Sigmoid colon (tissue), 4 donors: ENCODE results near the gene NCOR1.

Source experiments
- EP300 ChIP-seq, 4 donors: sonication (generic); formaldehyde crosslinking; IDR thresholded peaks; one replicate each; pipeline ENCODE4 v1.6.1; 2017; ENCODE audit warnings: antibody characterized with exemption in 4 of 4
- POLR2A ChIP-seq, 2 donors: fragments of 450-650 bp; IDR thresholded peaks; one replicate each; pipeline ENCODE4 v1.6.1; 2016; ENCODE audit warnings: antibody characterized with exemption in 2 of 2, mild to moderate bottlenecking in 2 of 2, moderate library complexity in 2 of 2
- POLR2AphosphoS5 ChIP-seq, 4 donors: sonication (generic); formaldehyde crosslinking; IDR thresholded peaks; one replicate each; pipeline ENCODE4 v1.6.1; 2017; ENCODE audit warnings: antibody characterized with exemption in 4 of 4
- TF ChIP-seq, protein P1 (sequence below), 4 experiments: fragments of 450-650 bp in 3 of 4; fragments of 200-600 bp in 1 of 4; IDR thresholded peaks; one replicate each; pipeline ENCODE4 v1.5.1; 2016 to 2019; ENCODE audit warnings: antibody characterized with exemption in 4 of 4, mild to moderate bottlenecking in 3 of 4, moderate library complexity in 2 of 4

DNA sequence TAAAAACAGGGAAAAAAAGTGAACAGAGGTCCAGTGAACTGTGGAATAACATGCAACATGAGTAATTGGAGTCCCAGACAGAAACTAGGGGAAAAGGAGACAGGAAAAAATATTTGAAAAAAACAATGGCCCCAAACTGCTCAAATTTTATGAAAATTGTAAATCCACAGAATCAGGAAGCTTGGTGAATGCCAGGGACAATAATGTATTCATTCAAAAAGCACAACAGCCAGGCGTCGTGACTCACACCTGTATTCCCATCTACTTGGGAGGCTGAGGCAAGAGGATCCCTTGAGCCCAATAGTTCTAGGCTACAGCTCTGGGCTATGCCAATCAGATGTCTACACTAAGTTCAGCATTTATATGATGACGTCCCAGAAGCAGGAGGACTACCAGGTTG is 23.7 kb downstream of the NCOR1 start:
- no peak for TF ChIP-seq EP300 (IDR thresholded peaks at IDR 0.05)
- no peak for TF ChIP-seq POLR2AphosphoS5 (IDR thresholded peaks at IDR 0.05)
- TF ChIP-seq, protein P1, sequence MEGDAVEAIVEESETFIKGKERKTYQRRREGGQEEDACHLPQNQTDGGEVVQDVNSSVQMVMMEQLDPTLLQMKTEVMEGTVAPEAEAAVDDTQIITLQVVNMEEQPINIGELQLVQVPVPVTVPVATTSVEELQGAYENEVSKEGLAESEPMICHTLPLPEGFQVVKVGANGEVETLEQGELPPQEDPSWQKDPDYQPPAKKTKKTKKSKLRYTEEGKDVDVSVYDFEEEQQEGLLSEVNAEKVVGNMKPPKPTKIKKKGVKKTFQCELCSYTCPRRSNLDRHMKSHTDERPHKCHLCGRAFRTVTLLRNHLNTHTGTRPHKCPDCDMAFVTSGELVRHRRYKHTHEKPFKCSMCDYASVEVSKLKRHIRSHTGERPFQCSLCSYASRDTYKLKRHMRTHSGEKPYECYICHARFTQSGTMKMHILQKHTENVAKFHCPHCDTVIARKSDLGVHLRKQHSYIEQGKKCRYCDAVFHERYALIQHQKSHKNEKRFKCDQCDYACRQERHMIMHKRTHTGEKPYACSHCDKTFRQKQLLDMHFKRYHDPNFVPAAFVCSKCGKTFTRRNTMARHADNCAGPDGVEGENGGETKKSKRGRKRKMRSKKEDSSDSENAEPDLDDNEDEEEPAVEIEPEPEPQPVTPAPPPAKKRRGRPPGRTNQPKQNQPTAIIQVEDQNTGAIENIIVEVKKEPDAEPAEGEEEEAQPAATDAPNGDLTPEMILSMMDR (IDR thresholded peaks at IDR 0.05) = no peak
- no peak for TF ChIP-seq POLR2A (IDR thresholded peaks at IDR 0.05)
